GM12891 (cell line): Measurements from ENCODE around the gene SYPL1.

Experiments
- POLR2A ChIP-seq: IDR thresholded peaks from 2 replicates; pipeline ENCODE4 v1.6.1; 2011; ENCODE audit warnings: low read depth, low read length, control low read depth
- POLR2AphosphoS5 ChIP-seq: IDR thresholded peaks from 2 replicates; pipeline ENCODE4 v1.6.1; 2011; ENCODE audit warnings: low read depth, low read length, control low read depth
- TAF1 ChIP-seq: IDR thresholded peaks from 2 replicates; pipeline ENCODE4 v1.6.1; 2011; ENCODE audit warnings: low read depth, low read length, control low read depth

- TF ChIP-seq POLR2AphosphoS5 (no peak), POLR2A (no peak), TAF1 (no peak)
Observed at GRCh38 chr7:106094780-106095179, 17.3 kb downstream of the SYPL1 start.
